SK-N-SH (cell line): ENCODE data around the gene SMAD5.

Experiments used
- EZH2phosphoT487 ChIP-seq: fragments of 200-600 bp; sonication (generic); IDR thresholded peaks from 2 replicates; pipeline ENCODE4 v1.6.1; 2017; ENCODE audit warnings: low read depth, mixed run types, mild to moderate bottlenecking, antibody characterized with exemption, moderate library complexity, borderline replicate concordance
- GABPA ChIP-seq: IDR thresholded peaks from 2 replicates; pipeline ENCODE4 v1.4.0; 2012; ENCODE audit warnings: low read depth, mild to moderate bottlenecking
- MAX ChIP-seq: IDR thresholded peaks from 2 replicates; pipeline ENCODE4 v1.4.0; 2012; ENCODE audit warnings: low read depth
- POLR2AphosphoS5 ChIP-seq: IDR thresholded peaks from 2 replicates; pipeline ENCODE4 v1.6.1; 2012; ENCODE audit warnings: low read depth, low read length
- REST ChIP-seq: IDR thresholded peaks from 2 replicates; pipeline ENCODE4 v1.6.1; 2012; ENCODE audit warnings: mild to moderate bottlenecking, low read depth, low read length, moderate library complexity
- USF1 ChIP-seq: IDR thresholded peaks from 2 replicates; pipeline ENCODE4 v1.4.0; 2012; ENCODE audit warnings: low read depth, borderline replicate concordance
- YY1 ChIP-seq: IDR thresholded peaks from 2 replicates; pipeline ENCODE4 v1.4.0; 2012; ENCODE audit warnings: low read depth, mild to moderate bottlenecking
- TF ChIP-seq, protein P1 (sequence below): fragments of 200-600 bp; sonication (generic); IDR thresholded peaks from 2 replicates; pipeline ENCODE4 v1.6.1; 2017; ENCODE audit warnings: antibody characterized with exemption, mild to moderate bottlenecking, moderate library complexity

DNA sequence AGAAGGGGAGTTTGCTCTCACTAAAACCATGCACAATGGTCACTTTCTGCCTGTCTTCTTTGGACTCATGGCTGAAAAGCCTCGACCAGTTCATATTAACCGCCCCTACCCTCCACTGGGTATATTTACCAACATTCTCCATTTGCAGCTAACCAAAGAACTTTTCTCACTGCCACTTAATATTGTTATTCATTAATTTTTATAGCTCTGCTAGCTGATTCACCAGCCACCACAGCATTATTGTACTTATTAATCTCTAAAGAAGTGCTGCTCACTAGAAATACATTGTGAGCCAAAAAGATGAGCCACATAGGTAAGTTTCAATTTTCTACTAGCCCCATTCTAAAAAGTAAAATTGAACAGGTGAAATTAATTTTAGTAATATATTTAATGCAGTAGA is 93.8 kb downstream of the SMAD5 start:
- TF ChIP-seq, protein P1, sequence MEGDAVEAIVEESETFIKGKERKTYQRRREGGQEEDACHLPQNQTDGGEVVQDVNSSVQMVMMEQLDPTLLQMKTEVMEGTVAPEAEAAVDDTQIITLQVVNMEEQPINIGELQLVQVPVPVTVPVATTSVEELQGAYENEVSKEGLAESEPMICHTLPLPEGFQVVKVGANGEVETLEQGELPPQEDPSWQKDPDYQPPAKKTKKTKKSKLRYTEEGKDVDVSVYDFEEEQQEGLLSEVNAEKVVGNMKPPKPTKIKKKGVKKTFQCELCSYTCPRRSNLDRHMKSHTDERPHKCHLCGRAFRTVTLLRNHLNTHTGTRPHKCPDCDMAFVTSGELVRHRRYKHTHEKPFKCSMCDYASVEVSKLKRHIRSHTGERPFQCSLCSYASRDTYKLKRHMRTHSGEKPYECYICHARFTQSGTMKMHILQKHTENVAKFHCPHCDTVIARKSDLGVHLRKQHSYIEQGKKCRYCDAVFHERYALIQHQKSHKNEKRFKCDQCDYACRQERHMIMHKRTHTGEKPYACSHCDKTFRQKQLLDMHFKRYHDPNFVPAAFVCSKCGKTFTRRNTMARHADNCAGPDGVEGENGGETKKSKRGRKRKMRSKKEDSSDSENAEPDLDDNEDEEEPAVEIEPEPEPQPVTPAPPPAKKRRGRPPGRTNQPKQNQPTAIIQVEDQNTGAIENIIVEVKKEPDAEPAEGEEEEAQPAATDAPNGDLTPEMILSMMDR: no peak
- TF ChIP-seq YY1 (no peak), GABPA (no peak), USF1 (no peak), REST (no peak), MAX (no peak), POLR2AphosphoS5 (no peak), EZH2phosphoT487 (no peak)
